ENCODE data around the gene SLC50A1.

DNA sequence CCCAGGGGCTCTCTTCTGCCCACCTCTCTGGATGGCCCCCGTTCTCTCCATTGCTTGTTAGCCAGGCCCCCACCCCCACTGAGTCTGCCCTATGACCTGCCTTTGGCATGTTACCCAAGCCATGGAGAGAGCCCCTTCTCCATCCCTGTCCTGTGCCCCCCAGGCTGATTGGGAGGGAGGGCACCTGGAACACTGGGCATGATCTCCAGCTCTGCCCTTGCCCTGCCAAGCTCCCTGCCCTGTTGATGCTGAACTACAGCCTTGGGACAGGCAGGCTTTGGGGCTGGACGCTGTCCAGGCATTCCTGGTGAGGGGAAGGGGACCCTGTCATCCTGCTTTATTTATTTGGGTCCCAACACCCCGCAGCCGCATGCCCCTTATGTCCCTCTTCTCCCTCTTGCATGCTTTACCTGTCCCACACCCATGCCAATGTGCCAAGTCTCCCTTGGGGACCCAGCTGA lies 48.7 kb downstream of the SLC50A1 start:
- TF ChIP-seq POLR2B (IDR thresholded peaks at IDR 0.05; ENCODE audit: low read depth, partially characterized antibody) (no peak), MAFG (tag; conservative IDR thresholded peaks at IDR 0.05) (no peak), CHD4 (IDR thresholded peaks at IDR 0.05; ENCODE audit: insufficient read depth, insufficient replicate concordance, low read depth, low read length, poor library complexity, severe bottlenecking) (no peak)
- TF ChIP-seq, protein P1, sequence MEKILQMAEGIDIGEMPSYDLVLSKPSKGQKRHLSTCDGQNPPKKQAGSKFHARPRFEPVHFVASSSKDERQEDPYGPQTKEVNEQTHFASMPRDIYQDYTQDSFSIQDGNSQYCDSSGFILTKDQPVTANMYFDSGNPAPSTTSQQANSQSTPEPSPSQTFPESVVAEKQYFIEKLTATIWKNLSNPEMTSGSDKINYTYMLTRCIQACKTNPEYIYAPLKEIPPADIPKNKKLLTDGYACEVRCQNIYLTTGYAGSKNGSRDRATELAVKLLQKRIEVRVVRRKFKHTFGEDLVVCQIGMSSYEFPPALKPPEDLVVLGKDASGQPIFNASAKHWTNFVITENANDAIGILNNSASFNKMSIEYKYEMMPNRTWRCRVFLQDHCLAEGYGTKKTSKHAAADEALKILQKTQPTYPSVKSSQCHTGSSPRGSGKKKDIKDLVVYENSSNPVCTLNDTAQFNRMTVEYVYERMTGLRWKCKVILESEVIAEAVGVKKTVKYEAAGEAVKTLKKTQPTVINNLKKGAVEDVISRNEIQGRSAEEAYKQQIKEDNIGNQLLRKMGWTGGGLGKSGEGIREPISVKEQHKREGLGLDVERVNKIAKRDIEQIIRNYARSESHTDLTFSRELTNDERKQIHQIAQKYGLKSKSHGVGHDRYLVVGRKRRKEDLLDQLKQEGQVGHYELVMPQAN (IDR thresholded peaks at IDR 0.05; ENCODE audit: borderline replicate concordance): no peak

Data from K562 (cell line).